Neural progenitor cell (in vitro differentiated cells): Measurements from ENCODE around the gene RPTOR. TPM values are rescaled to one million over a fixed set of nuclear protein-coding genes. Genes with fewer than 3 reads are reported as not detected.

Experiments used
- DNase-seq: peaks from one replicate; pipeline ENCODE4 v3.0.0-alpha.2; 2016; ENCODE audit warnings: low spot score
- H2AFZ ChIP-seq: fragments of 200-600 bp; sonication (generic); replicated peaks from 2 replicates; pipeline ENCODE4 v1.6.1; 2016; ENCODE audit warnings: antibody characterized with exemption
- H3F3A ChIP-seq: fragments of 200-600 bp; sonication (generic); 2 replicates; pipeline ENCODE4 v1.6.1; 2016; ENCODE audit warnings: antibody characterized with exemption, low read depth
- H3K27ac ChIP-seq: fragments of 200-600 bp; sonication (generic); 2 replicates; pipeline ENCODE4 v1.5.1; 2016; ENCODE audit warnings: mild to moderate bottlenecking
- H3K27me3 ChIP-seq: fragments of 200-600 bp; sonication (generic); 2 replicates; pipeline ENCODE4 v1.6.1; 2016; ENCODE audit warnings: mild to moderate bottlenecking, moderate library complexity
- H3K36me3 ChIP-seq: fragments of 200-600 bp; sonication (generic); 2 replicates; pipeline ENCODE4 v1.5.1; 2016
- H3K4me1 ChIP-seq: fragments of 200-600 bp; sonication (generic); 2 replicates; pipeline ENCODE4 v1.6.1; 2016; ENCODE audit warnings: mixed run types
- H3K4me2 ChIP-seq: fragments of 200-600 bp; sonication (generic); 2 replicates; pipeline ENCODE4 v1.6.1; 2016
- H3K4me3 ChIP-seq: fragments of 200-600 bp; sonication (generic); 2 replicates; pipeline ENCODE4 v1.5.1; 2016
- H3K79me2 ChIP-seq: fragments of 200-600 bp; sonication (generic); 2 replicates; pipeline ENCODE4 v1.6.1; 2016; ENCODE audit warnings: low read depth
- H3K9ac ChIP-seq: fragments of 200-600 bp; sonication (generic); 2 replicates; pipeline ENCODE4 v1.6.1; 2016
- H3K9me3 ChIP-seq: fragments of 200-600 bp; sonication (generic); 2 replicates; pipeline ENCODE4 v1.5.1; 2016; ENCODE audit warnings: low read depth
- H4K20me1 ChIP-seq: fragments of 200-600 bp; sonication (generic); 2 replicates; pipeline ENCODE4 v1.6.1; 2016; ENCODE audit warnings: low read depth
- H3K27ac Mint-ChIP-seq: 3 replicates; pipeline ENCODE4 v1.8.0; 2021; ENCODE audit warnings: mixed read lengths
- H3K27me3 Mint-ChIP-seq: 2 replicates; pipeline ENCODE4 v1.8.0; 2022; ENCODE audit warnings: low read depth, mild to moderate bottlenecking, inconsistent platforms, moderate library complexity, mixed read lengths; ENCODE audit not compliant: insufficient read depth
- H3K36me3 Mint-ChIP-seq: 3 replicates; pipeline ENCODE4 v1.8.0; 2021; ENCODE audit warnings: mixed read lengths
- H3K4me1 Mint-ChIP-seq: 3 replicates; pipeline ENCODE4 v1.8.0; 2021; ENCODE audit warnings: mixed read lengths
- H3K4me3 Mint-ChIP-seq: 3 replicates; pipeline ENCODE4 v1.8.0; 2021; ENCODE audit warnings: mild to moderate bottlenecking, moderate library complexity, mixed read lengths
- H3K9me3 Mint-ChIP-seq: 3 replicates; pipeline ENCODE4 v1.8.0; 2020; ENCODE audit warnings: mixed read lengths
- EZH2 ChIP-seq: fragments of 200-600 bp; sonication (generic); IDR thresholded peaks from 2 replicates; pipeline ENCODE4 v1.6.1; 2017; ENCODE audit warnings: antibody characterized with exemption, mild to moderate bottlenecking, moderate library complexity
- EZH2phosphoT487 ChIP-seq: fragments of 200-600 bp; sonication (generic); IDR thresholded peaks from 2 replicates; pipeline ENCODE4 v1.6.1; 2017; ENCODE audit warnings: antibody characterized with exemption
- total RNA-seq: library from RNA; depleted of rRNA; stranded (reverse); fragments of >200 nt; gene quantifications from 2 replicates; pipeline ENCODE4 v1.2.3, GENCODE V29; 2015; ENCODE audit warnings: low replicate concordance
- TF ChIP-seq, protein P1 (sequence below): fragments of 200-600 bp; sonication (generic); IDR thresholded peaks from 2 replicates; pipeline ENCODE4 v1.5.1; 2017; ENCODE audit warnings: antibody characterized with exemption, mild to moderate bottlenecking

Gene RPTOR
- total RNA-seq, 1 donor from 2014 or later: 7.4 TPM

GRCh38 chr17:80498920-80499410 is 45.7 kb upstream of the RPTOR start:
- H3K4me2 ChIP-seq: no peak overlapping the region
- H2AFZ ChIP-seq: no peak overlapping the region
- H3K27me3 Mint-ChIP-seq: peaks cover 27% of the 10 kb centered on the region
- peaks cover 6% of the 10 kb centered on the region for H3K27me3 ChIP-seq
- H3K79me2 ChIP-seq: no peaks in the 10 kb centered on the region
- no peak overlapping the region for H3K9ac ChIP-seq
- no peak overlapping the region for H3K27ac ChIP-seq
- no peak overlapping the region for H3K4me3 Mint-ChIP-seq
- peaks cover 2% of the 10 kb centered on the region for H3K9me3 Mint-ChIP-seq
- peaks cover 11% of the 10 kb centered on the region for H3F3A ChIP-seq
- peaks cover 4% of the 10 kb centered on the region for H3K4me1 ChIP-seq
- TF ChIP-seq, protein P1, sequence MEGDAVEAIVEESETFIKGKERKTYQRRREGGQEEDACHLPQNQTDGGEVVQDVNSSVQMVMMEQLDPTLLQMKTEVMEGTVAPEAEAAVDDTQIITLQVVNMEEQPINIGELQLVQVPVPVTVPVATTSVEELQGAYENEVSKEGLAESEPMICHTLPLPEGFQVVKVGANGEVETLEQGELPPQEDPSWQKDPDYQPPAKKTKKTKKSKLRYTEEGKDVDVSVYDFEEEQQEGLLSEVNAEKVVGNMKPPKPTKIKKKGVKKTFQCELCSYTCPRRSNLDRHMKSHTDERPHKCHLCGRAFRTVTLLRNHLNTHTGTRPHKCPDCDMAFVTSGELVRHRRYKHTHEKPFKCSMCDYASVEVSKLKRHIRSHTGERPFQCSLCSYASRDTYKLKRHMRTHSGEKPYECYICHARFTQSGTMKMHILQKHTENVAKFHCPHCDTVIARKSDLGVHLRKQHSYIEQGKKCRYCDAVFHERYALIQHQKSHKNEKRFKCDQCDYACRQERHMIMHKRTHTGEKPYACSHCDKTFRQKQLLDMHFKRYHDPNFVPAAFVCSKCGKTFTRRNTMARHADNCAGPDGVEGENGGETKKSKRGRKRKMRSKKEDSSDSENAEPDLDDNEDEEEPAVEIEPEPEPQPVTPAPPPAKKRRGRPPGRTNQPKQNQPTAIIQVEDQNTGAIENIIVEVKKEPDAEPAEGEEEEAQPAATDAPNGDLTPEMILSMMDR: no peak
- TF ChIP-seq EZH2 (no peak), EZH2phosphoT487 (no peak)
- H3K9me3 ChIP-seq: no peaks in the 10 kb centered on the region
- H3K27ac Mint-ChIP-seq: peak overlapping the region; percentile 80
- peaks cover 34% of the 10 kb centered on the region for H3K4me1 Mint-ChIP-seq
- DNase-seq: no peak
- no peaks in the 10 kb centered on the region for H3K36me3 ChIP-seq
- no peak overlapping the region for H3K4me3 ChIP-seq
- H3K36me3 Mint-ChIP-seq: no peaks in the 10 kb centered on the region
- H4K20me1 ChIP-seq: no peaks in the 10 kb centered on the region

DNA sequence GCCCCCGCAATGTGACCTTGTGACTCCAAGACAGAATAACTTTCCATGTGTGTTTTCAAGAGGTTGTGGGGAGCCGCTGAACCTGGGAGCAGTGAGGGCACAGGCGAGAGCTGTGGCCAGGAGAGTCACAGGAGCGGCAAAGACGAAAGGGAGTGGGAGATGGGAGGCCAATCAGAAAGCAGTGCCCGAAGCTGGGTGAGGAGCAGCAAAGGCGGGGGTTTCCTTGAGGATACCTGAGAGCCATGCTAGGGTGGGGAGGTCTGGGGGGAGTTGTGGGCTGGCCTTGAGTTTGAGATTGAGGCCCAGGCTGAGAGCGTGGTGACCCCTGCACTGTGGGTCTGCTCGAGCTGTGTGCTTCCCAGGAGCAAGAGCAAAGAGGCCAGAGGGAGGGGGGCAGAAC is 45.1 kb upstream of the RPTOR start:
- DNase-seq: no peak
- no peaks in the 10 kb centered on the region for H3K79me2 ChIP-seq
- H3K4me3 Mint-ChIP-seq: no peak overlapping the region
- TF ChIP-seq EZH2phosphoT487 (no peak), EZH2 (no peak)
- TF ChIP-seq, protein P1: no peak
- H3K9ac ChIP-seq: no peak overlapping the region
- H3K9me3 ChIP-seq: no peaks in the 10 kb centered on the region
- H3K4me2 ChIP-seq: no peak overlapping the region
- H3K4me1 ChIP-seq: peaks cover 4% of the 10 kb centered on the region
- no peak overlapping the region for H3K27ac Mint-ChIP-seq
- H3K9me3 Mint-ChIP-seq: peaks cover 2% of the 10 kb centered on the region
- no peak overlapping the region for H2AFZ ChIP-seq
- H3K4me1 Mint-ChIP-seq: peaks cover 34% of the 10 kb centered on the region
- H4K20me1 ChIP-seq: no peaks in the 10 kb centered on the region
- H3F3A ChIP-seq: peaks cover 11% of the 10 kb centered on the region
- no peaks in the 10 kb centered on the region for H3K36me3 Mint-ChIP-seq
- H3K36me3 ChIP-seq: no peaks in the 10 kb centered on the region
- peaks cover 22% of the 10 kb centered on the region for H3K27me3 Mint-ChIP-seq
- H3K4me3 ChIP-seq: no peak overlapping the region
- no peak overlapping the region for H3K27ac ChIP-seq
- peaks cover 12% of the 10 kb centered on the region for H3K27me3 ChIP-seq

DNA sequence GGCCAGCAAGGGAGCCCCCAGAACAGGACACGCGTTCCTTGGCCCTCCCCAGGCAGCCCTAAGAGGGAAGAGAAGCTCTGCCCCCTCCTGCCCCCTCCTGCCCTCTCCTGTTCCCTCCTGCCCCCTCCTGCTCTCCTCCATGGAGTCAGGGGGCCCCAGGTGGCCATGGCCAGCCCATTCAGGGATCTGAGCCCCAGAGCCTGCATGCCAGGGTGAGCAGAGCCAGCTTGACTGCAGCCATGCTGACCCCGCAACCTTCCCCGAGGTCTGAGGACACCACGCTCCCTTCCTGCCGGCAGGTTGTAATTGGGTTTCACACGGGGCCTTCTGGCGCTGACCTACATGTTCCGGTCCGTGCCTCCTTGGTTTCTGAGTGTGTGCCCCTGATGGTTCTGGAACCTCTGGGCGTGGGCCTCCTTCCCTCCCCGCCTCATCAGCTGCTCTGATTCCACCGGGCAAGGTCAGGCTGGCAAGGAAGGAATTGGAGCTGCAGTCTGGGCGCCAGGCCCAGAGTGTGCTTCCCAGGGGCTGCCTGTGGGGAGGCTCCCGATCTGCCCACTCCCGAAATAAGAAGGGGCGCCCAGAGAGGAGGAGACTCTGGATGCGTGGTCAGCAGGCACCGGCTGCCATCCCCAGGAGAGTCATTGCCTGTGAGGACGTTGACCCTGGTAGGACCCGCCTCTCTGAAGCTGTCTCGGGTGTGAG is 44.5 kb upstream of the RPTOR start:
- Mint-ChIP-seq H3K27ac (no peak overlapping the region), H3K9me3 (peaks cover 2% of the 10 kb centered on the region), H3K36me3 (no peaks in the 10 kb centered on the region), H3K27me3 (peaks cover 24% of the 10 kb centered on the region), H3K4me1 (peaks cover 35% of the 10 kb centered on the region), H3K4me3 (no peak overlapping the region)
- TF ChIP-seq EZH2phosphoT487 (no peak), EZH2 (no peak)
- TF ChIP-seq, protein P1: no peak
- no peaks in the 10 kb centered on the region for H3K9me3 ChIP-seq
- H3K4me3 ChIP-seq: no peak overlapping the region
- H3K4me2 ChIP-seq: no peak overlapping the region
- no peak overlapping the region for H3K9ac ChIP-seq
- peaks cover 17% of the 10 kb centered on the region for H3K27me3 ChIP-seq
- no peak for DNase-seq
- no peak overlapping the region for H2AFZ ChIP-seq
- no peaks in the 10 kb centered on the region for H3K79me2 ChIP-seq
- no peak overlapping the region for H3K27ac ChIP-seq
- H3K4me1 ChIP-seq: peaks cover 4% of the 10 kb centered on the region
- no peaks in the 10 kb centered on the region for H4K20me1 ChIP-seq
- H3F3A ChIP-seq: peaks cover 11% of the 10 kb centered on the region
- no peaks in the 10 kb centered on the region for H3K36me3 ChIP-seq
